22Rv1 (cell line): Measurements from ENCODE around the gene WNK2.

Experiments used
- CTCF ChIP-seq: fragments of 450-650 bp; IDR thresholded peaks from 2 replicates; pipeline ENCODE4 v1.5.1; 2017; ENCODE audit warnings: mild to moderate bottlenecking
- ZFX ChIP-seq: fragments of 450-650 bp; IDR thresholded peaks from 2 replicates; pipeline ENCODE4 v1.6.1; 2017; ENCODE audit warnings: antibody characterized with exemption, borderline replicate concordance

GRCh38 chr9:93252116-93252780 is 68.3 kb downstream of the WNK2 start:
- TF ChIP-seq CTCF, result no peak
- no peak for TF ChIP-seq ZFX
